K562 (cell line): ENCODE results near the gene HOXA10. TPM values are rescaled to one million over a fixed set of nuclear protein-coding genes. Genes with fewer than 3 reads are reported as not detected.

Source experiments
- ATAC-seq: fragments of 200-7000 bp; cut with Tn5 transposase; 3 replicates; pipeline ENCODE4 v1.9.1; 2020; ENCODE audit warnings: moderate library complexity
- BruUV-seq: library from RNA; stranded (reverse); fragments of 400-500 nt; replicated peaks from 2 replicates; lab custom pipeline; 2021; lab: Mats Ljungman, UMichigan
- CTCF ChIA-PET: fragments of 300-600 bp; formaldehyde crosslinking; extraction: SDS; loops from one replicate; lab custom pipeline; 2021; ENCODE audit warnings: low intra/inter-chr PET ratio; lab: Yijun Ruan, JAX
- POLR2A ChIA-PET: fragments of 300-600, 350-650 bp; sonication (Branson Sonifier 250); formaldehyde crosslinking; extraction: SDS; loops from one replicate; lab custom pipeline; 2021; ENCODE audit warnings: antibody characterized with exemption, inconsistent platforms; lab: Yijun Ruan, JAX
- DNase-seq, 4 experiments: peaks; one replicate each; pipeline versions ENCODE4 v3.0.0 to v3.0.0-alpha.2; 2011 to 2018; ENCODE audit warnings: low spot score in 3 of 4, mixed read lengths in 3 of 4; ENCODE audit errors: extremely low read depth in 1 of 4
- FAIRE-seq: peaks from 2 replicates; lab custom pipeline; 2011; peaks lifted over from hg19 to GRCh38; lab: Jason Lieb, UNC
- H2AFZ ChIP-seq: 2 replicates; pipeline ENCODE4 v1.6.0; 2011; ENCODE audit warnings: low read depth, low read length, control low read depth, inconsistent platforms
- H3K27ac ChIP-seq: fragments of 200-600 bp; 3 replicates; pipeline ENCODE4 v1.8.0; 2011; ENCODE audit warnings: low read depth, mild to moderate bottlenecking, control low read depth, inconsistent platforms, low read length, moderate library complexity, mixed read lengths; ENCODE audit errors: extremely low read depth
- H3K27me3 ChIP-seq, 2 experiments: fragments of 300-600 bp in 1 of 2; 2 replicates in 1 of 2; 3 replicates in 1 of 2; pipeline versions ENCODE4 v1.6.0 to v1.8.0; 2011; ENCODE audit warnings: inconsistent platforms in 2 of 2, low read length in 2 of 2, mild to moderate bottlenecking in 1 of 2, mixed read lengths in 1 of 2, moderate library complexity in 1 of 2; ENCODE audit not compliant: control insufficient read depth in 2 of 2, insufficient read depth in 2 of 2
- H3K36me3 ChIP-seq: fragments of 300-600 bp; 3 replicates; pipeline ENCODE4 v1.8.0; 2011; ENCODE audit warnings: mild to moderate bottlenecking, low read length, inconsistent platforms; ENCODE audit not compliant: control insufficient read depth, insufficient read depth
- H3K4me1 ChIP-seq, 2 experiments: fragments of 200-600 bp in 1 of 2; replicated peaks in 1 of 2; 2 replicates in 1 of 2; 3 replicates in 1 of 2; pipeline versions ENCODE4 v1.5.1 to v1.8.0; 2011; ENCODE audit warnings: inconsistent platforms in 2 of 2, low read length in 2 of 2, mild to moderate bottlenecking in 1 of 2, mixed read lengths in 1 of 2, moderate library complexity in 1 of 2; ENCODE audit not compliant: control insufficient read depth in 2 of 2, insufficient read depth in 2 of 2
- H3K4me2 ChIP-seq: 2 replicates; pipeline ENCODE4 v1.6.1; 2011; ENCODE audit warnings: low read length, control low read depth, inconsistent platforms, mixed read lengths; ENCODE audit not compliant: insufficient read depth
- H3K4me3 ChIP-seq: fragments of 200-600 bp; sonication (generic), shearing (Covaris generic); 2 replicates; pipeline ENCODE4 v1.5.1; 2016; ENCODE audit warnings: control low read depth, inconsistent platforms
- H3K79me2 ChIP-seq: fragments of 200-600 bp; 3 replicates; pipeline ENCODE4 v1.8.0; 2011; ENCODE audit warnings: low read length, inconsistent platforms; ENCODE audit not compliant: control insufficient read depth, insufficient read depth
- H3K9ac ChIP-seq, 2 experiments: 2 replicates each; pipeline versions ENCODE4 v1.6.0 to v1.6.1; 2011; ENCODE audit warnings: low read depth in 2 of 2, low read length in 2 of 2, control low read depth in 1 of 2, inconsistent platforms in 1 of 2, mild to moderate bottlenecking in 1 of 2, mixed read lengths in 1 of 2; ENCODE audit not compliant: insufficient read depth in 1 of 2
- H3K9me1 ChIP-seq: one replicate; pipeline ENCODE4 v1.6.0; 2011; ENCODE audit warnings: inconsistent platforms, mild to moderate bottlenecking, low read length, moderate library complexity; ENCODE audit not compliant: control insufficient read depth, insufficient read depth
- H3K9me3 ChIP-seq: replicated peaks from 2 replicates; pipeline ENCODE4 v1.5.1; 2011; ENCODE audit warnings: low read depth, low read length, inconsistent platforms; ENCODE audit not compliant: control insufficient read depth, insufficient read depth
- H4K20me1 ChIP-seq: replicated peaks from 2 replicates; pipeline ENCODE4 v1.6.1; 2011; ENCODE audit warnings: low read length, inconsistent platforms, mixed read lengths; ENCODE audit not compliant: control insufficient read depth, insufficient read depth
- ELF4 ChIP-seq: fragments of 450-650 bp; formaldehyde crosslinking; IDR thresholded peaks from 2 replicates; pipeline ENCODE4 v1.4.0; 2022; ENCODE audit warnings: missing genetic modification characterization
- NFXL1 ChIP-seq: fragments of 450-650 bp; formaldehyde crosslinking; IDR thresholded peaks from 2 replicates; pipeline ENCODE4 v1.4.0; 2021; ENCODE audit warnings: mild to moderate bottlenecking
- POLR3A ChIP-seq: IDR thresholded peaks from 2 replicates; pipeline ENCODE4 v1.6.1; 2011; ENCODE audit warnings: borderline replicate concordance, mild to moderate bottlenecking, moderate library complexity; ENCODE audit not compliant: insufficient read length, insufficient read depth; ENCODE audit errors: extremely low read depth
- RAD51 ChIP-seq: fragments of 450-650 bp; IDR thresholded peaks from 2 replicates; pipeline ENCODE4 v1.7.1; 2016; ENCODE audit warnings: low read depth, mild to moderate bottlenecking, borderline replicate concordance
- SRSF9 ChIP-seq: fragments of 200-400 bp; formaldehyde crosslinking; IDR thresholded peaks from 2 replicates; pipeline ENCODE4 v1.6.1; 2017; ENCODE audit warnings: low read depth, low read length, borderline replicate concordance
- STAT5B ChIP-seq: fragments of 250-450 bp; sonication (Bioruptor Pico); IDR thresholded peaks from 2 replicates; pipeline ENCODE4 v1.8.0; 2021; ENCODE audit warnings: mild to moderate bottlenecking, inconsistent platforms
- WGBS: fragments of 100-300 bp; shearing (Covaris generic); methylation state at CpG from one replicate; pipeline ENCODE4 v1.1.6; 2016; ENCODE audit warnings: low coverage, mixed read lengths; ENCODE audit not compliant: insufficient coverage; ENCODE audit errors: missing lambda C conversion rate; 5-methylcytosine and 5-hydroxymethylcytosine counted together
- in situ Hi-C: fragments of 300-500 bp; cut with MboI; formaldehyde crosslinking; loops from 4 replicates; pipeline ENCODE4 v1.15.0; 2018; ENCODE audit warnings: inconsistent platforms, mixed read lengths
- intact Hi-C: fragments of 100-400 bp; cut with micrococcal nuclease; formaldehyde crosslinking; loops from 2 replicates; pipeline ENCODE4 v1.14.2; 2022
- polyA plus RNA-seq, 8 experiments: library from polyadenylated mRNA; depleted of rRNA in 4 of 8; stranded (reverse) in 5 of 8; unstranded in 3 of 8; fragments of >200 nt; fragmentation: Nextera tagmentation in 2 of 8; fragmentation: Illumina TruSeq in 1 of 8; extraction: Ambion mirVana in 2 of 8; extraction: Trizol in 1 of 8; gene quantifications; 2 replicates each; pipeline versions ENCODE4 v1.2.1 to v1.2.3, GENCODE V29; 2011 to 2014; ENCODE audit warnings: inconsistent platforms in 1 of 8, missing spikeins in 1 of 8
- total RNA-seq, 7 experiments: library from RNA; depleted of rRNA in 6 of 7; stranded (reverse); fragments of >200 nt in 6 of 7; fragmentation: Illumina TruSeq in 2 of 7; extraction: Trizol in 2 of 7; gene quantifications; 2 replicates each; pipeline versions ENCODE4 v1.2.1 to v1.2.3, GENCODE V29; 2011 to 2021; ENCODE audit warnings: low replicate concordance in 1 of 7
- TF ChIP-seq, protein P1 (sequence below), 3 experiments: fragments of 200-800 bp in 1 of 3; sonication (Bioruptor generic) in 1 of 3; sonication (generic) in 1 of 3; formaldehyde crosslinking in 1 of 3; IDR thresholded peaks; 2 replicates each; pipeline versions ENCODE4 v1.6.1 to v1.8.0; 2016 to 2022; ENCODE audit warnings: mild to moderate bottlenecking in 2 of 3, missing compliant biosample characterization in 2 of 3, missing genetic modification characterization in 2 of 3, missing genetic modification reagents in 1 of 3
- TF ChIP-seq, protein P2 (sequence below): fragments of 250-450 bp; sonication (Bioruptor Pico); IDR thresholded peaks from 2 replicates; pipeline ENCODE4 v1.5.0; 2021

The HOXA10 gene
- total and polyA plus RNA-seq, 9 of the 15 experiments (the other 6 are each of a cell fraction or from before 2014, with no cell fraction given), result not detected

DNA sequence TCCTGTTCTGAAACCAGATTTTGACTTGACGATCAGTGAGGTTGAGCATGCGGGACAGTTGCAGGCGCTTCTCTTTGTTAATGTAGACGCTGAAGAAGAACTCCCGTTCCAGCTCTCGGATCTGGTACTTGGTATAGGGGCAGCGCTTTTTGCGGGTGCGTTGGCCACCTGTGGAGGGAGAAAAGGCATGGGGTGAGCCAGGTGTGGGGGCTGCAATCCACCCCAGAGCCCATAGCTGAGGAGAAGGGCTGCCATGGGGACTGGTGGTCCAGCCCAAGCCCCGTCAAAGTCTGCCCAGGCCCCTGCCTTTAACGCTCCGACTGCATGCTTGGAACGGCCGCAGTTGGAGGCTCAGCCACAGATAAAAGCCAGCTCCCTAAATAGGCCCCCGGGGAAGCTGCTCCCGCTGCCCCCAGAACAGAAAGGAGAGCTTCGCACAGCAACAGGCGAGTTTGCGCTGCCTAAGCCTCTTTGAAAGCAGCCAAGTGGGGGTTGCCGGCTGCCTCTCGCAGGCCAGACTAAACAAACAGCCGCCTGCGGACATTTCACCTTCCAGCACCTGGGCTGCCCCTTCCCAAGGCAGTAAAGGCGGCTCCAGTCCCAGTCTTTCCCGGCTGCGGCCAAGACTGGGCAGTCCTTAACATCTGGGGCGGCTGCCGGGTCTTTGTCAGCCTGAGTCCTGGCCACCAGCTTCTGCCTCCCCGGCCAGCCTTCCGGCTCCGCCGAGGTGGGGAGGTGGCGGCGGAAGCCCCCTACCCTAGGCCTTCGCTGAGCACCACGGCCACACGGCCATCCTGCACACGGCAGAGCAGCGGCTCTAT is 9.0 kb upstream of the HOXA10 start:
- no peak for ATAC-seq
- Histone ChIP-seq H3K9ac (no peak overlapping the region), H3K9me3 (no peaks in the 10 kb centered on the region; the same call in 1 of the 2 replicates), H3K4me3 (no peak overlapping the region), H3K79me2 (no peaks in the 10 kb centered on the region), H3K4me2 (no peak overlapping the region), H3K27me3 (peaks cover 44 to 72% of the 10 kb centered on the region in 2 experiments), H2AFZ (no peak overlapping the region), H3K9me1 (no peaks in the 10 kb centered on the region), H3K4me1 (peaks cover 0 to 28% of the 10 kb centered on the region in 2 experiments; a peak in 2 of 5 replicates), H3K27ac (no peak overlapping the region), H3K36me3 (no peaks in the 10 kb centered on the region), H4K20me1 (no peaks in the 10 kb centered on the region)
- intact Hi-C loops, result no loop called here
- FAIRE-seq, result no peak
- TF ChIP-seq STAT5B (CRISPR knock-in tag), result no peak
- TF ChIP-seq, protein P1, sequence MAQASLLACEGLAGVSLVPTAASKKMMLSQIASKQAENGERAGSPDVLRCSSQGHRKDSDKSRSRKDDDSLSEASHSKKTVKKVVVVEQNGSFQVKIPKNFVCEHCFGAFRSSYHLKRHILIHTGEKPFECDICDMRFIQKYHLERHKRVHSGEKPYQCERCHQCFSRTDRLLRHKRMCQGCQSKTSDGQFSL (CRISPR knock-in tag; IDR thresholded peaks at IDR 0.05), result no peak
- TF ChIP-seq, protein P1 (tag; IDR thresholded peaks at IDR 0.05), result no peak
- TF ChIP-seq, protein P2, sequence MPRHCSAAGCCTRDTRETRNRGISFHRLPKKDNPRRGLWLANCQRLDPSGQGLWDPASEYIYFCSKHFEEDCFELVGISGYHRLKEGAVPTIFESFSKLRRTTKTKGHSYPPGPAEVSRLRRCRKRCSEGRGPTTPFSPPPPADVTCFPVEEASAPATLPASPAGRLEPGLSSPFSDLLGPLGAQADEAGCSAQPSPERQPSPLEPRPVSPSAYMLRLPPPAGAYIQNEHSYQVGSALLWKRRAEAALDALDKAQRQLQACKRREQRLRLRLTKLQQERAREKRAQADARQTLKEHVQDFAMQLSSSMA (CRISPR knock-in tag), result no peak
- no peak for TF ChIP-seq RAD51
- TF ChIP-seq SRSF9, result no peak
- TF ChIP-seq ELF4, result no peak
- TF ChIP-seq POLR3A, result no peak
- no peak for TF ChIP-seq NFXL1 (CRISPR knock-in tag)
- no peak for DNase-seq
- 21% methylated on average over 32 of the region's 39 CpGs for WGBS
- BruUV-seq, result no TSS peak
- in situ Hi-C loops, result no loop called here
- ChIA-PET CTCF (no interaction called here), POLR2A (no interaction called here)
